Urinary bladder (tissue), 4 donors: Measurements from ENCODE around the gene BLTP3A. TPM values are rescaled to one million over a fixed set of nuclear protein-coding genes. Genes with fewer than 3 reads are reported as not detected.
A peak's percentile ranks its signal among the peaks of the same experiment; 100 is the strongest.
"Not testable (repeated sequence)": the region's sequence is repeated elsewhere in the genome, so short reads cannot be mapped to it uniquely, and the experiment has no call there.

ENCODE experiments used
- DNase-seq: peaks from one replicate; pipeline ENCODE4 v3.0.0-alpha.2; 2015; ENCODE audit errors: extremely low spot score
- H3K27ac ChIP-seq: one replicate; pipeline ENCODE4 v1.5.1; 2013; ENCODE audit warnings: low read depth, mild to moderate bottlenecking, moderate library complexity
- H3K36me3 ChIP-seq: one replicate; pipeline ENCODE4 v1.6.1; 2013; ENCODE audit warnings: mild to moderate bottlenecking, moderate library complexity; ENCODE audit not compliant: insufficient read depth
- H3K4me1 ChIP-seq: one replicate; pipeline ENCODE4 v1.6.1; 2013; ENCODE audit warnings: mild to moderate bottlenecking, moderate library complexity; ENCODE audit not compliant: insufficient read depth
- H3K4me3 ChIP-seq: one replicate; pipeline ENCODE4 v1.5.1; 2013; ENCODE audit warnings: low read depth, low read length
- WGBS: extraction: QIAGEN DNeasy Blood & Tissue Kit; methylation state at CpG from one replicate; pipeline ENCODE4 v1.1.7; 2013; 5-methylcytosine and 5-hydroxymethylcytosine counted together
- polyA plus RNA-seq: library from polyadenylated mRNA; stranded (reverse); fragments of 200-250 nt; gene quantifications from one replicate; pipeline ENCODE4 v1.2.3, GENCODE V29; 2013
- total RNA-seq: library from RNA; depleted of rRNA; stranded (reverse); fragments of >200 nt; gene quantifications from one replicate; pipeline ENCODE4 v1.2.3, GENCODE V29; 2014
- donor health status: healthy with polysubstance abuse.
- donor health status: healthy.

BLTP3A gene, protein sequence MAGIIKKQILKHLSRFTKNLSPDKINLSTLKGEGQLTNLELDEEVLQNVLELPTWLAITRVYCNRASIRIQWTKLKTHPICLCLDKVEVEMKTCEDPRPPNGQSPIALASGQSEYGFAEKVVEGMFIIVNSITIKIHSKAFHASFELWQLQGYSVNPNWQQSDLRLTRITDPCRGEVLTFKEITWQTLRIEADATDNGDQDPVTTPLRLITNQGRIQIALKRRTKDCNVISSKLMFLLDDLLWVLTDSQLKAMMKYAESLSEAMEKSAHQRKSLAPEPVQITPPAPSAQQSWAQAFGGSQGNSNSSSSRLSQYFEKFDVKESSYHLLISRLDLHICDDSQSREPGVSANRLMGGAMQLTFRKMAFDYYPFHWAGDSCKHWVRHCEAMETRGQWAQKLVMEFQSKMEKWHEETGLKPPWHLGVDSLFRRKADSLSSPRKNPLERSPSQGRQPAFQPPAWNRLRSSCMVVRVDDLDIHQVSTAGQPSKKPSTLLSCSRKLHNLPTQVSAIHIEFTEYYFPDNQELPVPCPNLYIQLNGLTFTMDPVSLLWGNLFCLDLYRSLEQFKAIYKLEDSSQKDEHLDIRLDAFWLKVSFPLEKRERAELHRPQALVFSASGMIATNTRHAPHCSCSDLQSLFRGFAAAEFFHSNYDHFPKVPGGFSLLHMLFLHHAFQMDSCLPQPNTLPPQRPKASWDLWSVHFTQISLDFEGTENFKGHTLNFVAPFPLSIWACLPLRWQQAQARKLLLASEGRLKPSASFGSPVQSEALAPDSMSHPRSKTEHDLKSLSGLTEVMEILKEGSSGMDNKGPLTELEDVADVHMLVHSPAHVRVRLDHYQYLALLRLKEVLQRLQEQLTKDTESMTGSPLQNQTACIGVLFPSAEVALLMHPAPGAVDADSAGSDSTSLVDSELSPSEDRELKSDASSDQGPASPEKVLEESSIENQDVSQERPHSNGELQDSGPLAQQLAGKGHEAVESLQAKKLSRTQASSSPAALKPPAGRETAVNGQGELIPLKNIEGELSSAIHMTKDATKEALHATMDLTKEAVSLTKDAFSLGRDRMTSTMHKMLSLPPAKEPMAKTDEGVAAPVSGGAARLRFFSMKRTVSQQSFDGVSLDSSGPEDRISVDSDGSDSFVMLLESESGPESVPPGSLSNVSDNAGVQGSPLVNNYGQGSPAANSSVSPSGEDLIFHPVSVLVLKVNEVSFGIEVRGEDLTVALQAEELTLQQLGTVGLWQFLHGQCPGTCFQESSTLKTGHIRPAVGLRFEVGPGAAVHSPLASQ (N-terminal part only)
- total RNA-seq (10.5 TPM), polyA plus RNA-seq (4.5 TPM)

DNA sequence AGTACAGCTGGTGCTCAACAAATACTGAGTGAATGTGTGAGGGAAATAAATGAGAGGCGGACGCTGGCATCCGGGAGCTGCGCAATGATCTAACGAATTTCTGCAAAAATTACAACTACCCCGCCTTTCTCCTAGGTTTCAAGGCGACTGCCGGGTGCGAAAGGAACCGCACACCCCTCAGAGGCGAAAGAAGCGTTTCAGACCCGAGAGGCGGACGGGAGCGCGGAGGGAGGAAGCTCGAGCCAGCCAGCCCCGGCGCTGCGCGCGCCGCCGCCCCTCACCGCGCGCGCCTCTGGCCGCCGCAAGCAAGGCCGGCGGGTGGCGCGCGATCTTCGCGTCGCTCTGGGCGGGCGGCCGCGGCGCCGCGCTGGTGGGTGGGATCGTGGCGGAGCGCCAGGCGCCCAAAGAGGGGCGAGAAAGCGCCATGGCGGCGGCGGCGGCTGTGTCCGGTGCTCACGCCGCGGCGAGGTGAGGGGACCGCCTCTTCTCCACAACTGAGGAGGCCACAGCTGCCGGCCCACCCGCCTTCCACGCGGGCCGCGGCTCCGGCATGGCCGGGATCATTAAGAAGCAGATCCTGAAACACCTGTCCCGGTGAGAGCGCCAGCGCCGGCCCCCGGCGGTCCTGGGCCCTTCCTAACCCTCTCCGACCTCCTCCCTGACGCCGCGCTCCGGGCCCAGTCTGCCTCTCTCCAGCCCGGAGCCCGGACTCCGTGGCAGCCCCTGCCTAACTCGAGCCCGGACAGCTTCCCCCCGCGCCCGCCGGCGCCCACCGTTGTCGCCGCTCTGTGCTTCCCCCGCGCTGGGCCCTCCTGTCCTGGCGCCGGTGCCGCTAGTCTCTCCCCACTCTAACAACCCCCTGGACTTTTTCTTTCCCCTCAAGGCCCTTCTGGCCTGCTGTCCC is at the start of gene BLTP3A:
Gene BLTP3A (plus strand): TSS at position 383 of the 904 bp plus-strand sequence. CDS start 168 bp downstream, at position 551.
- WGBS, result under 1% methylated on average over 99 of the region's 99 CpGs
- H3K27ac ChIP-seq, result peak within 1 kb of the TSS; percentile 88
- H3K4me3 ChIP-seq, result peak within 1 kb of the TSS; percentile 90
- no peak for DNase-seq
- no peaks in the 10 kb centered on the region for H3K36me3 ChIP-seq
- no peaks in the 10 kb centered on the region for H3K4me1 ChIP-seq

DNA sequence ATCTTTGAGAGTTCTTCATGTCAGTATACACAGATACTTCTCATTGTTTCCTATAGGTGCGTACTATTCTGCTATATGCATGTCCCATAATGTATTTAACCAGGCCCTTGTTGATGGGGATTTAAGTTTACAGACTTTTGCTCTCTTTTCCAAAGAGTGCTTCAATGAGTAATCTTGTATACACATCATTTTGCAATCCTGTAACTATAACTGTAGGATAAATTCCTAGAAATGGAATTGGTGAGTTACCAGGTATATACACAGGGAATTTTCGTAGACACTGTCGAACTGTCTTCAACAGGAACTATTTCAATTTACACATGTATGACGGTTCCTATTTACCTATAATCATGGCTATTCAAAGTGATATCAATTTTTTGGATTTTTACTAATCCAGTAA is 49.8 kb upstream of the BLTP3A start:
- DNase-seq, result no peak
- H3K27ac ChIP-seq, result no peak overlapping the region
- no peaks in the 10 kb centered on the region for H3K36me3 ChIP-seq
- 92% methylated on average over 4 of the region's 4 CpGs for whole genome bisulfite sequencing
- H3K4me1 ChIP-seq, result no peaks in the 10 kb centered on the region
- H3K4me3 ChIP-seq, result no peak overlapping the region

DNA sequence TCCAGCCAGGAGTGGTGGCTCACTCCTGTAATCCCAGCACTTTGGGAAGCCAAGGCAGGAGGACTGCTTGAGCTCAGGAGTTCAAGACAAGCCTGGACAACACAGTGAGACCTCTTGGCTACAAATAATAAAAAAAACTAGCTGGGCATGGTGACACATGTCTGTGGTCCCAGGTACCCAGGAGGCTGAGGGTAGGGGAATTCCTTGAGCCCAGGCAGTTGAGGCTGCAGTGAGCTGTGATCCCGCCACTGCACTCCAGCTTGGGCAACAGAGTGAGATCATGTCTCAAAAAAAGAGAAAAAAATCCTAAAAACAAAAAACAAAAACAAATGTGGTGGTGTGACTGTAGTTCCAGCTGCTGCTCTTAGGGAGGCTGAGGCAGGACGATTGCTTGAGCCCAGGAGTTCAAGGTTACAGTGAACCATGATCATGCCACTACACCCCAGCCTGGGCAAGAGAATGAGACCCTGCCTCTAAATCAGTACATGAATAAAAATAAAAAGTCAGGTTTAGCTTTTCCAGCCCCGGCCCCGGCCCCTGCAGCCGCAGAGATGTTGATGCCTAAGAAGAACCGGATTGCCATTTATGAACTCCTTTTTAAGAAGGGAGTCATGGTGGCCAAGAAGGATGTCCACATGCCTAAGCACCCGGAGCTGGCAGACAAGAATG is 48.1 kb upstream of the BLTP3A start:
- no peak overlapping the region for H3K27ac ChIP-seq
- H3K4me1 ChIP-seq, result no peaks in the 10 kb centered on the region
- 77% methylated on average over 7 of the region's 7 CpGs for WGBS
- no peak for DNase-seq
- H3K36me3 ChIP-seq, result no peaks in the 10 kb centered on the region
- no peak overlapping the region for H3K4me3 ChIP-seq

DNA sequence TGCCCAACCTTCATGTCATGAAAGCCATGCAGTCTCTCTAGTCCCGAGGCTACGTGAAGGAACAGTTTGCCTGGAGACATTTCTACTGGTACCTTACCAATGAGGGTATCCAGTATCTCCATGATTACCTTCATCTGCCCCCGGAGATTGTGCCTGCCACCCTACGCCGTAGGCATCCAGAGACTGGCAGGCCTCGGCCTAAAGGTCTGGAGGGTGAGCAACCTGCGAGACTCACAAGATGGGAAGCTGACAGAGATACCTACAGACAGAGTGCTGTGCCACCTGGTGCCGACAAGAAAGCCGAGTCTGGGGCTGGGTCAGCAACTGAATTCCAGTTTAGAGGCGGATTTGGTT is 47.6 kb upstream of the BLTP3A start:
- 94% methylated on average over 10 of the region's 10 CpGs for WGBS
- not testable (repeated sequence) for H3K4me1 ChIP-seq, H3K4me3 ChIP-seq, H3K36me3 ChIP-seq, DNase-seq, H3K27ac ChIP-seq

DNA sequence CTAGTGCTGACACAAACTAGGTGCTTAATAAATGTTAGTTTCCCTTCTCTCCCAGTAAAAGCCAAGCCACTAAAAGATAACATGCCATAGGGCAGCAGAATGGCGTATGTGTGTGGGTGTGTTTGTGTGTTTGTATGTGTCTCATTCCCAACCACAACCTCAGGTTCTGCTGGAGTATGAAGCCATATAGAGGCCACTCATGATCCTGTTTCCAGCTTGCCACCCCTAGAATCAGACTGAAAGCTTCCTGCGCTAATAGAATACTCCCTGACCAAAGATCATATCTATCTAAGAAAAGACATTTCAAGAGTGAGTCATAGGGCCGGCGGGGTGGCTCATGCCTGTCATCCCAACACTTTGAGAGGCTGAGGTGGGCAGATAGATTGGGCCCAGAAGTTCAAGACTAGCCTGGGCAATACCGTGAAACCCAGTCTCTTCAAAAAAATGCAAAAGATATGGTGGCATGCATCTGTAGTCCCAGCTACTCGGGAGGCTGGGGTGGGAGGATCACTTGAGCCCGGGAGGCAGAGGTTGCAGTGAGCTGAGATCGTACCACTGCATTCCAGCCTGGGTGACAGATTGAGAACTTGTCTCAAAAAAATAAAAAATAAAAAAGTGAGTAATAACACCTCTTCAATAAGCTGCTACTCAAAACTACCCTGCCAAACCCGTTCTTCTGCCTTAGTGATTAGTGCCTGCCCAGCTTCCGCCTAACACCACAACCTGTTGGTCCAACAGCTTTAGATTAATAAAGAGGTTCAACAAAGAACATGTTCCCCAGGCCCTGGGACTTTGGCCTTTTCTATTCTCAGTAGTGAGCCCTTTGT is 46.4 kb upstream of the BLTP3A start:
- DNase-seq, result no peak
- WGBS, result 78% methylated on average over 10 of the region's 10 CpGs

DNA sequence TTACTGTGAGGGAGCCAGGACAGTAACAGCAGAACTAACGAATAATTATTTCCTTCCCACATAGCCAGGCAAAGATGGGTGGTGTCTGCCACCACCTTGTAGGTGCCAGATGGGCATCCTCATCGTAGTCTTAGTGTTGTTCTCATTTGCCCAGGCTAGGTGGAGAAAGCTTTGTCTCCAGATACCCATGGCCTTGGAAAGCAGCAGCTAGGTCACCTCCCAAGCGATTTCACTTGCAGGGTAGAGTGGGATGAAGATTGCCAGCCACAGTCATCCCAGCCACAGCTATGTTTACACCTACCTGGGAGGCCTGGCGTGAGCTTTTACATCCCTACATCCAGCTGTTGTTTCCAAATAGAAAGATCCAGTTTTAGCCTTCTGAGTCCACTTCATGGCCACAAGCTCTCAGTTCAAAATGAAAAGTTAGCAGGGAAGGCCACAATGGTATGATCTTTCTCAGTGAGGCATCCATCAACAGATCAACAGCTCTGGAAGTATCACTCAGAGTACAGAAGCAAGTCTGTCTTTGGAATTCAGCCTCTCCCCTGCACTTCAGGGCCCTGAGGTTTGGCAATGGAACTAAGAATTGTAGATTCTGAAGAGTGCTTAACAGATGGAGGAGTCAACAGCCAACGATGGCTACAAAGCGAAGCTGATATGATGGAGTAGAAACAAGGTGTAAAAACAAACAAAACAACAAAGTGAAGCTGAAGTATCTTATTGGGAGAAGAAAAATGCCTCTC is 45.6 kb upstream of the BLTP3A start:
- H3K36me3 ChIP-seq, result no peaks in the 10 kb centered on the region
- no peak overlapping the region for H3K4me3 ChIP-seq
- no peak overlapping the region for H3K27ac ChIP-seq
- DNase-seq, result no peak
- WGBS, result 66% methylated on average over 6 of the region's 6 CpGs
- H3K4me1 ChIP-seq, result no peaks in the 10 kb centered on the region

More for the DNA sequence above, 46.4 kb upstream of the BLTP3A start:
- Histone ChIP-seq H3K27ac (no peak overlapping the region), H3K36me3 (no peaks in the 10 kb centered on the region), H3K4me1 (no peaks in the 10 kb centered on the region), H3K4me3 (no peak overlapping the region)

DNA sequence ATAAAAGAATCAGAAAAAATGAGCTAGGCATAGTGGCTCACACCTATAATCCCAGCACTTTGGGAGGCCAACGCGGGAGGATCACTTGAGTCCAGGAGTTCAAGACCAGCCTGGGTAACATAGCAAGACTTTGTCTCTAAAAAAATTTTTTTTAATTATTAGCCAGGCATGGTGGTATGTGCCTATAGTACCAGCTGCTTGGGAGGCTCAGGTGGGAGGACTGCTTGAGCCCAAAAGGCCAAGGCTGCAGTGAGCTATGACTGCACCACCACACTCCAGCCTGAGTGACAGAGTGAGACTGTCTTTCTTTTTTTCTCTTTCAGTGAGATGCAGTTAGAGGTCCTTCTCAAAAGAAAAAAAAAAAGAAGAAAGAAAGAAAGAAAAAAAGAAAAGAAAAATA is 43.1 kb upstream of the BLTP3A start:
- no peak overlapping the region for H3K27ac ChIP-seq
- 80% methylated on average over 2 of the region's 2 CpGs for WGBS
- H3K4me3 ChIP-seq, result no peak overlapping the region
- no peaks in the 10 kb centered on the region for H3K36me3 ChIP-seq
- DNase-seq, result no peak
- H3K4me1 ChIP-seq, result no peaks in the 10 kb centered on the region

DNA sequence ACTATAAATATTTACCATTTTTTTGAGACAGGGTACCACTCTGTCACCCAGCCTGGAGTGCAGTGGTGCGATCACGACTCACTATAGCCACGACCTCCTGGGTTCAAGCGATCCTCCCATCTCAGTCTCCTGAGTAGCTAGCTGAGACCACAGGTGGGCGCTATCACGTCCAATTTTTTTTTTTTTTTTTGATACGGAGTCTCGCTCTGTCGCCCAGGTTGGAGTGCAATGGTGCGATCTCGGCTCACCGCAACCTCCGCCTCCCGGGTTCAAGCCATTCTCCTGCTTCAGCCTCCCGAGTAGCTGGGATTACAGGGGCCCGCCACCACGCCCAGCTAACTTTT is 35.4 kb upstream of the BLTP3A start:
- DNase-seq, H3K36me3 ChIP-seq, H3K4me1 ChIP-seq: not testable (repeated sequence)
- peak overlapping the region; percentile 60 for H3K4me3 ChIP-seq
- WGBS, result 18% methylated on average over 17 of the region's 17 CpGs
- peak overlapping the region; percentile 83 for H3K27ac ChIP-seq

DNA sequence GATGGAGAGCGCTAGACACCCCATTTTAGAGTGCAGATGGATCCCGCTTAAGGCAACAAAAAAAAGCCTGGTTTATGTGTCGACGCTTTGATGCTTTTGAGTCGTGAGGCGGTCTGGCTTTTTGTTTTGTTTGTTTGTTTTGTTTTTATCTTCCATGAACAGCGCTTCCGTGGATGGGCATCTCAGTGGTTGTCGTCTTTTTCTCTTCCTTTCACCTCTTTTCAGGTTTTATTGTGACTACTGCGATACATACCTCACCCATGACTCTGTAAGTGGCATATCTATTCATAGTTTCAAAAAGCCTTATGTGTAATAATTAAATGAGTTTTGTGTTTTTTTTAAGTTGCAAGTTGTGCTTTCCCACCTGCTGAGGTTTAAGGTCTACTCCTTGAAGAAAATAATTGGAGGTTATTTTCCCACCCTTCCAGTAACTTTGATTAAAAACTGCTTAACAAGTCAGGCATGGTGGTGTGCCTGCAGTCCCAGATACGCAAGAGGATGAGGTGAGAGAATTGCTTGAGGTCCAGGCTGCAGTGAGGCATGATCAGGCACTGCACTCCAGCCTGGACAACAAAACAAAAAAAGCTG is 34.1 kb upstream of the BLTP3A start:
- whole genome bisulfite sequencing, result 9% methylated on average over 11 of the region's 11 CpGs
- Histone ChIP-seq H3K4me3 (peak overlapping the region; percentile 60), H3K36me3 (peaks cover 5% of the 10 kb centered on the region), H3K27ac (no peak overlapping the region), H3K4me1 (no peaks in the 10 kb centered on the region)
- DNase-seq, result no peak

DNA sequence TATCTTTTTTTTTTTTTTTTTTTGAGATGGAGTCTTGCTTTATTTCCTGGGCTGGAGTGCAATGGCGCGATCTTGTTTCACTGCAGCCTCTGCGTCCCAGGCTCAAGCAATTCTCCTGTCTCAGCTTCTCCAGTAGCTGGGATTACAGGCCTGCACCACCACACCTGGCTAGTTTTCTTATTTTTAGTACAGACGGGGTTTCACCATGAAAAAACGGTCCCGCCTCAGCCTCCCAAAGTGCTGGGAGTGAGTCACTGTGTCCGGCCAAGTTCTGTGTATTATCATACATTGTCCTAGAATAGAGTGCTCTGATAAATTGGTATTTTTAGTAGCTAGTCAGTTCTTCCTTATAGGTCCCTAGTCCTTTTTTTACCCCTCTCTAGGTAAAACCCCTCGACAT is 31.8 kb upstream of the BLTP3A start:
- Histone ChIP-seq H3K36me3 (peaks cover 5% of the 10 kb centered on the region), H3K4me1 (no peaks in the 10 kb centered on the region), H3K27ac (no peak overlapping the region), H3K4me3 (no peak overlapping the region)
- DNase-seq, result no peak
- WGBS, result 93% methylated on average over 8 of the region's 8 CpGs

DNA sequence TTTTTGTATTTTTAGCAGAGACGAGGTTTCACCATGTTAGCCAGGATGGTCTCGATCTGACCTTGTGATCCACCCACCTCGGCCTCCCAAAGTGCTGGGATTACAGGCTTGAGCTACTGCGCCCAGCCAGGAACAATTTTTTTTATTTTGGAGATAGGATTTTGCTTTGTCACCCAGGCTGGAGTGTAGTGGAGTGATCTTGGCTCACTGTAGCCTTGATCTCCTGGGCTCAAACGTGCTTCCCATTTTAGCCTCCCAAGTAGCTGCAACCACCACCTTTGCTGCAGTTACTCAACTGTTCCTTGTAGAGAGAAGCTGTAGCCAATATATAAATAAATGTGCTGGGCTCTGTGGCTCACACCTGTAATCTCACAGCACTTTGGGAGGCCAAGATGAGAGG is 30.2 kb upstream of the BLTP3A start:
- not testable (repeated sequence) for H3K36me3 ChIP-seq, H3K4me3 ChIP-seq, H3K27ac ChIP-seq, DNase-seq, H3K4me1 ChIP-seq
- WGBS, result 94% methylated on average over 5 of the region's 5 CpGs
